ENCODE measurements around the gene ITPKB.

The ITPKB gene

DNA sequence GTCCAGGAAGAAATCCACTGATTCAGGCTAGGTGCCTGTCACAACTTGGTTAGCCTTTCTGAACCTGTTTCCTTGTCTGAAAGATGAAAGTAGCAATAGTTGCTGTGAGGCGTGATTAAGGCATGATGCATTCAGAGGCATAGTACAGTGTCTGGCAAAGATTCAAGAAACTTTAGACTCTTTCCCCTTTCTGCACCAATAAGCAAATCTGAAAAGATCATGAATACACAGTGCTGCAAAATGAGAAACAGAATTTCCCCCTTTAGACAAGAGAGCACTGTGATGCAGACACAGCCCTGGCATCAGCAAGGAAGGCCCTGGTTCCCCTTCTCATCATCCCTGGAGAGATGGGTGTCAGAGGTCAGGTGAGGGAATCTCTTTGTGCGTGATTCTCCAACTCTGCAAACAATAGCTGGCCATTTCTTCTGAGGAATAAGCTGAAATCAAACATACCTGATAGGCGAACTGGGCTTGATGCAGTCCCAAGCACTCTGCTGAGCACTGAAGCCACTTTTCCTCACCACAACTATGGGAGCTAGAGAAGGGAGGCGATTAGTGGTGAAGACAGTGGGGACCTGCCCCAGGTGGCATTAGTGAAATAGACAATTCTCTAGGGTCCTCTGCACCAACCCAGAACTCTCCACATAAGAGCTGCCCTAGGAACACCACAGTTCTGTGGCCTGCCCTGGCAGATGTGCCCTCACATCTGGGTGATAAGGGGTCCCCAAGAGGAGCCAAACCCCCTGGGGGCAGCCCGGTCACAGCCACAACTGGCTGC is 41.7 kb downstream of the ITPKB start:
- no peak overlapping the region for H3K4me3 Mint-ChIP-seq
- peaks cover 21% of the 10 kb centered on the region for H3K36me3 Mint-ChIP-seq (ENCODE audit: low read depth)
- H3K9me3 Mint-ChIP-seq = no peaks in the 10 kb centered on the region
- peaks cover 40% of the 10 kb centered on the region for H3K4me1 Mint-ChIP-seq (ENCODE audit: low read depth)
- no peak overlapping the region for H3K27ac Mint-ChIP-seq
- H3K27me3 Mint-ChIP-seq (ENCODE audit: low read depth) = no peaks in the 10 kb centered on the region

DNA sequence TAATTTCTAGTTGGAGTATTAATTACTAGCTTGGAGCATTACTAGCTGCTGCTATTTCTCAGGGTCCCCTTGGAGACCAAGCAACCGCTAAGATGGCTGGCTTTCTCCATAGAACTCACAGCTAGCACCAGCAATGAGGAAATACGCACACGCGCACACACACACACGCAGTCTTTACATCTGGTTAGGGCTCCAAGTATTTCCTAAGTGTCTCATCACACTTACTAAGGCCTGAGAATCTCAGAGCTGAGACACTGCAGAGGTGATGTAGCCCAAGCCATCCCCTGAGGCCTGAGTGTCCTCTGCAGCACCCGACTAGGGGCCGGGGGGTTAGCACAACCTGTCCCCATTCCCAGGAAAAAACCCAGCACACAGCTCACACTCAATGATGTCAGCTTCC is 42.5 kb downstream of the ITPKB start:
- Mint-ChIP-seq H3K4me3 (no peak overlapping the region), H3K27me3 (ENCODE audit: low read depth) (no peaks in the 10 kb centered on the region), H3K27ac (no peak overlapping the region), H3K9me3 (no peaks in the 10 kb centered on the region), H3K4me1 (ENCODE audit: low read depth) (peaks cover 40% of the 10 kb centered on the region), H3K36me3 (ENCODE audit: low read depth) (peaks cover 21% of the 10 kb centered on the region)

DNA sequence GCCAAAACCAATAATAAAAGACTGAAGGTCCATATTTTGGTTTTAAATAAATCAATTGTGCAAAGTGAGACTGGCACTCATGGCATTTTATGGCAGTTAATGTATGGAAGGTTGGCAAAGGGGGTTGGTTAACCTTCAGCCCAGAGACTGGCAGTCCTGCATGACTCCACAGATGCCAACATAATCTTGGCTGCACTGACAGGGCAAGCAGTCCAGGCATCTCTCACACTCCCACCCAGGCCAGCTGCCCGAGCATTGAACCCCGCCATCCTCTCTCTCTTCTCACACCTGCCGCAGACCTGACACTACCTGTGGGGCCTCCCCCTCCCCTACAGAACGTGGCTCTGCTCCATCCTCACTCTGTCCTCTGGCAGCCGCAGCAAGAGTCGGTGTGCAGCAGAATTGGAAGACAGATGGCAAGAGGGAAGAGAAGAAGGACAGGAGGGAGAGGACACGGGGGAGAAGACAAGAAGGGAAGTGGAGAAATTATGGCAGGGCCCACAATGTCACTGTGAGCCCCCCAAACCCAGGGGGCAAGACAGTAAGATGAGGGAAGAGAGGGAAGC is 43.7 kb downstream of the ITPKB start:
- peaks cover 22% of the 10 kb centered on the region for H3K36me3 Mint-ChIP-seq (ENCODE audit: low read depth)
- no peak overlapping the region for H3K4me3 Mint-ChIP-seq
- no peaks in the 10 kb centered on the region for H3K9me3 Mint-ChIP-seq
- peaks cover 44% of the 10 kb centered on the region for H3K4me1 Mint-ChIP-seq (ENCODE audit: low read depth)
- H3K27me3 Mint-ChIP-seq (ENCODE audit: low read depth) = no peaks in the 10 kb centered on the region
- H3K27ac Mint-ChIP-seq = peak overlapping the region; percentile 59

DNA sequence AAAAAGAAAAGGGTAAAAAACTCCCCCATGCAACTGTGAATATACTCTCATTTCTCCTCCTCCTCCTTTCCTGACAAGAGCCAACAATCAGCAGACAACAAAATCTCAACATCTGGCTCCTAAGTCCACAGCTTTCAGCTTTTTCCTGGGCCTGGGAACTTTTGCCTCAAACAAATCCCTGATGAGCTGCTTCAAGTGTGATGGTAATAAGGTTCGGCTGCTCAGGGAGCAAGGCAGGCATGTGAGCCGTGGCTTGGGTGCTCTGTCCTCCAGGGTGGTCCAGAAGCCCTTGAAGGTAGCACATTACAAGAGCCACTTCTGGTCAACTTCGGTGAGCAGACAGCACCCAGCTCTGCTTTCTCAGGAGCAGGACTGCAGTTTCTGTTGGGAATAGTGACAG is 46.3 kb downstream of the ITPKB start:
- Mint-ChIP-seq H3K4me1 (ENCODE audit: low read depth) (peaks cover 60% of the 10 kb centered on the region), H3K27ac (peak overlapping the region; percentile 37), H3K27me3 (ENCODE audit: low read depth) (no peaks in the 10 kb centered on the region), H3K4me3 (no peak overlapping the region), H3K36me3 (ENCODE audit: low read depth) (peaks cover 24% of the 10 kb centered on the region), H3K9me3 (no peaks in the 10 kb centered on the region)

DNA sequence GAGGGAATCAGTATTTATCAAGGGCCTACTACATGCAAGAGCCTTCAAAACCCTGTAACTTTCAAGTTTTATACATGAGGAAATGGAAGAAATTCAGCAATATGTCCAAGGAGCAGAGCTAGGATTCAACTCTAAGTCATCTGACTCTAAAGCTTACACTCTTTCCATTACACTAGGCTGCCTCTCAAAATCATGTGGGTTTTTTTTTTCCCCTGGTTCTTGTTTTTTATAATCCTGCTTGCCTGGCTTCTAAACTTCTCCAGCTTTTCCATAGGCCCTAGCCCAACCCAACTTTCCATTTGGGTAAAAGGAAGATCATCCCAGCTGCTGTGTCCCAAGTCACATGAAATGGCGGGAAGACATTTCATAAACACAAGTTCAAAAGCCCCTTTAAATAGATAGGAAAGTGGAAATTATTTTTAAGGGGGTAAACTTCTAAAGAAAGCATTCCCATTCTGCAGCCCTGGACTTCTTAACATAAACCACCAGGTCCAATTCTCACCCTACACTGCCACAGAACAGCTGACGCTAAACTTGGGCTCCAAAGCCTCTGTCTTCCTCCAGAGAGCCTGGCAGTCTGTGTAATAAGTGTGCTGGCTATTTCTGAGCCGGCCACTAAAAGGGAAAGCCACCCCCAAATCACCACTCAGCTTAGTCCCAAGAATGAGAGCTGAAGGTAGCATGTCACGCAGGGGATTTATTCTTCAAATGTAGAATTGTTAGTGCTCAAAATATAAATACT is 46.9 kb downstream of the ITPKB start:
- H3K4me3 Mint-ChIP-seq = no peak overlapping the region
- H3K27ac Mint-ChIP-seq = peak overlapping the region; percentile 57
- no peaks in the 10 kb centered on the region for H3K9me3 Mint-ChIP-seq
- peaks cover 22% of the 10 kb centered on the region for H3K36me3 Mint-ChIP-seq (ENCODE audit: low read depth)
- H3K4me1 Mint-ChIP-seq (ENCODE audit: low read depth) = peaks cover 66% of the 10 kb centered on the region
- H3K27me3 Mint-ChIP-seq (ENCODE audit: low read depth) = no peaks in the 10 kb centered on the region

DNA sequence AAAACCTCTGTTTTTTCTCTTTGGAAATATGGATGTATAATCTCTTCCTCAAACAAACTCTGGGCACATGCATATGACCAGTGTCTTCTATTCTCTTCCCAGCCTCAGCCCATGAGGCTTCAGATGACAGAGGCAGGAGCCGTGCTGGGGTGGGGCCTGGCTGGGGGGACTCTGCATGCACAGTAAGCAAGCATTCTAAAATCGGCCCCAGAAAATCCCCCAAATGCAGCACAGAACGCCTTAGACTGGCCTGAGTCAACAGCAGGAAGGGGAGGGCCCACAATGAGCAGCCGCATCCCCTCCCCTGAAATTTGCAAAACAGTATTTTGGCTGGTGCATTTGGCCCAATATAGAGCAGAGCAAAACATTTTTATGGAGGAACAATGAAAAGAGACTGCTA is 47.8 kb downstream of the ITPKB start:
- Mint-ChIP-seq H3K9me3 (no peaks in the 10 kb centered on the region), H3K27me3 (ENCODE audit: low read depth) (no peaks in the 10 kb centered on the region), H3K27ac (peak overlapping the region; percentile 93), H3K4me1 (ENCODE audit: low read depth) (peaks cover 73% of the 10 kb centered on the region), H3K4me3 (peak overlapping the region; percentile 73), H3K36me3 (ENCODE audit: low read depth) (peaks cover 22% of the 10 kb centered on the region)

DNA sequence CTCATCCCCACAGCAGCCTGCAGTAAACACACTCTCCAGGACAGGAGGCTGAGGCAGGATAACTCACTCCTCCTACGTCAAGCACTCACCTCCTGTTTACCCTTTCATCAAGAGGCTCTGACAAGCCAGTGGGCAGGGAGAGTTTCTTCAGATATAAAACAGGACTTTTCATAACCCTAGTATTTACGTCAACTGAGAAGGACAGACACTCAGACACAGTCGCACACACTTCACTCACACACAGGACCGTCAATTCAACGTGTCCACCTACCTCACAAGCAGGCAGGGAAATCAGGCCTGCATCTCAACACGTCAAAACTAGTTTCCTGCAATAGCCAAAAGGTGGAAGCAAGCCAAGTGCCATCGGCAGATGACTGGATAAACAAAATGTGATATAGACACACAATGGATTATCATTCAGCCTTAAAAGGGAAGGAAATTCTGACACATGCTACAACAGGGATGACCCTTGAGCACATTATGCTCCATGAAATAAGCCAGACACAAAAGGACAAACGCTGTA is 48.6 kb downstream of the ITPKB start:
- H3K27ac Mint-ChIP-seq = peak overlapping the region; percentile 93
- no peaks in the 10 kb centered on the region for H3K27me3 Mint-ChIP-seq (ENCODE audit: low read depth)
- H3K4me3 Mint-ChIP-seq = peak overlapping the region; percentile 73
- H3K9me3 Mint-ChIP-seq = no peaks in the 10 kb centered on the region
- H3K36me3 Mint-ChIP-seq (ENCODE audit: low read depth) = peaks cover 24% of the 10 kb centered on the region
- peaks cover 74% of the 10 kb centered on the region for H3K4me1 Mint-ChIP-seq (ENCODE audit: low read depth)

DNA sequence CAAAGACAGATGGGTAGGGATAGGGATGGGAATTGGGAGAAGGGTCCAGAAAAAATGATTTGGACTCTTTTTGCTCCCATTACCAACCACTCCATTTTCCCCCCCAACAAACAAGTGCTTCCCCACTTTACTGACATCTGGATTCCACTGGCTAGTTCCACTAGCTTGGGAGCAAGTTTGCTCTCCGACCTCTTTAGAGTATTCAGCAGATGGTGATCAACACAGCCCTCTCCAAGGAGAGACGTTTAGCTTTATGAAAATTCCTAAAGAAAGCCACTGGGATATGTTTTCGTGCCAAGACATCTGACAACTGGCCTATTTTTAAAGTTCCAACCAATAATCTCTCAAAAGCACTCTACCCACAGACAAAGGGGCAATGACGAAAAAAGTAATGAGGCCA is 50.3 kb downstream of the ITPKB start:
- Mint-ChIP-seq H3K9me3 (no peaks in the 10 kb centered on the region), H3K27me3 (ENCODE audit: low read depth) (no peaks in the 10 kb centered on the region), H3K36me3 (ENCODE audit: low read depth) (peaks cover 29% of the 10 kb centered on the region), H3K4me1 (ENCODE audit: low read depth) (peaks cover 78% of the 10 kb centered on the region), H3K4me3 (no peak overlapping the region), H3K27ac (no peak overlapping the region)

DNA sequence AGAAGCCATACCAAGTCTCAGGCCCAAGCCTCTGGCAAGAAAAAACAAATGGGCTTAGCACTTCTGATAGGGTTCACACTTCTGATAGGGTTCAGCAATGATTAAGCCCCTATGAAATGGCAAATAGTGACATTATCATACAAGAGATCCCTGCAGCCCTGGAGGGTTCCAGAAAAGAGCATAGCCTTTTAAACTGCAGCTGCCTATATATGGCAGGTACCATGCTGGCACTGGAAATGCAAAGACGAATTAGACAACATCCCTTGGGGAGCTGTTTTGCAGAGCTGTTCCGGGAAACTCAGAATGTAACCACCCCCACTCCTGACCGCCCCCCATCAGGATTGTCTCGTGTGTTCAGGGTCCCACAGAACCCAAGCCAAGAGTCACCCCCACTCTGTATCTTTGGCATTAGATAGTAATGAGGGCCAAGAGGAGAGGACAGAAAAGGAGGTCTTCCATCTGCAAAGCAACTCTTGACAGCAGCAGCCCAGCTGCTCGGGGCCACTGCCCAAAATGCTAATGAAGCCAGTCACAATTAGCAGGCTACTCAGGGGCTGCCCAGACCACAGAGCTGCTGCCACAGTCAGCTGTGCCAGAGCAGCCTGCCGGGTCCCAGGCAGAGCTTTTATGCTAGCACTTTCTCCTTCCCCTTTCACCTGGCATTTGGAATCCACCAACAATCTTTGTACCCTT is 50.9 kb downstream of the ITPKB start:
- no peaks in the 10 kb centered on the region for H3K9me3 Mint-ChIP-seq
- peaks cover 30% of the 10 kb centered on the region for H3K36me3 Mint-ChIP-seq (ENCODE audit: low read depth)
- H3K27me3 Mint-ChIP-seq (ENCODE audit: low read depth) = no peaks in the 10 kb centered on the region
- H3K4me3 Mint-ChIP-seq = no peak overlapping the region
- H3K4me1 Mint-ChIP-seq (ENCODE audit: low read depth) = peaks cover 78% of the 10 kb centered on the region
- no peak overlapping the region for H3K27ac Mint-ChIP-seq

DNA sequence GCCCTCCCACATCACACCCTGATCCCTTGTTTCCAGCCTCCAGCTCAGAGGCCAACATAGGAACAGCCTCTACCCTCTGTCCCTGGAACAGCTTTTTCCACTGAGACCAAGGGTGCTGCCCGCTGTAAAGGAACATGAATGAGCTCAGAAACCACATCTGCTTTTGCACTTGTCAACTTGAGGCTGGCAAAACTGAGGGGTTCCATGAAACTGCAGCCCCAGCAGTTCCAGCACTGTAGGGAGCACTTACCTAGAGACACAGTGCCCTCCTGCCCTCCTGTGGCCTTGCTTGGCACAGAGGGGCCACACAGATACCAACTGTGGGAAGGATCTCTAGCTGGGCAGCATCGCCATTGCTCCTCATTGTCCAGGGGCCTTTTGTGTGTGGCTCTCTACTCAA is 51.7 kb downstream of the ITPKB start:
- Mint-ChIP-seq H3K27ac (no peak overlapping the region), H3K4me3 (no peak overlapping the region), H3K36me3 (ENCODE audit: low read depth) (peaks cover 25% of the 10 kb centered on the region), H3K27me3 (ENCODE audit: low read depth) (no peaks in the 10 kb centered on the region), H3K9me3 (no peaks in the 10 kb centered on the region), H3K4me1 (ENCODE audit: low read depth) (peaks cover 79% of the 10 kb centered on the region)

DNA sequence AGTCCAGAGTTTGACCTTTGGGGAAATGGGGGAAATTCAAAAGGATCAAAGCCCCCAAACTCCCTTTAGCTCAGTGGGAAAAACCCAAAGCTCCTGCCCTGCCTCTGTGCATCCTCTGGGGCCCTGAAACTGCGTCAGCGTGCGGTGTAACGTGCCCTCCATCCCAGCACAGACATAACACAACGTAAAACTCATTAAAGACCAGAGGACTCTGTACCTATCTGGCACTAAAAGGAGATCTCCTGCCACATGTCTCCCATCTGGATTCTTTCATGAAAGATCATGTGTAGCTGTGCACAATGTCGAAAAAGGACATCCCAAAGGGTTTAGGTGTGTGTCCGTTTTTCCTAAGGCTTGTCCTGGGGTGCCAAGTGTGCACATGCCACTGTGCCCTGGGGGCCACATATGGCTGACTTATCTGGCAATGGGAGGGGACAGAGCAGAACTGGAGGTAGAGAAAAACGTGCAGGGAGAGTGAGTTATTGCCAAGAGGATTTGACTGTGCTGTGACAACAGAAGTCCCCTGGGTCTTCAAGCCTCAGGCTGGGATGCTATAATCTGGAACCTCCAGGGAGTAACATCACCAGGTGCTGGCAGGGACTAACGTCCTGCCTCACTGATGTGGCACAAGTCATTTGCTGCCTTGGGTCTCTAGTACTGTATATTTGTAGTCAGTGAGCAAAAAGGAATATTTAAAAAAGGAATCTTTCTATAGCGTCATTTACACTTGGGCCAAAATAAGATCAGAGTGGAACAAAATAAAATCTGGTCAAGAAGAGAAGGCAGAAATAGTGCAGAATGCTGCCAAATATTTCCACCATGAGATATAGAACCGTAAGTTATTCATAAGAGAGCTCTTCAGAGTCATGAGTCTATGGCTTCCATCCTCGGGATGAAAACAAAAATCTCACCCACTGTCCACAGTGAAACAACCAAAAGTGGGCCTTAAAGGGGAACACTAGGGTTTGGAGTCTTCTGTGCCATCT is 52.3 kb downstream of the ITPKB start:
- peak overlapping the region; percentile 2 for H3K4me3 Mint-ChIP-seq
- H3K36me3 Mint-ChIP-seq (ENCODE audit: low read depth) = peaks cover 25% of the 10 kb centered on the region
- no peaks in the 10 kb centered on the region for H3K9me3 Mint-ChIP-seq
- H3K27ac Mint-ChIP-seq = peak overlapping the region; percentile 42
- no peaks in the 10 kb centered on the region for H3K27me3 Mint-ChIP-seq (ENCODE audit: low read depth)
- peaks cover 77% of the 10 kb centered on the region for H3K4me1 Mint-ChIP-seq (ENCODE audit: low read depth)

DNA sequence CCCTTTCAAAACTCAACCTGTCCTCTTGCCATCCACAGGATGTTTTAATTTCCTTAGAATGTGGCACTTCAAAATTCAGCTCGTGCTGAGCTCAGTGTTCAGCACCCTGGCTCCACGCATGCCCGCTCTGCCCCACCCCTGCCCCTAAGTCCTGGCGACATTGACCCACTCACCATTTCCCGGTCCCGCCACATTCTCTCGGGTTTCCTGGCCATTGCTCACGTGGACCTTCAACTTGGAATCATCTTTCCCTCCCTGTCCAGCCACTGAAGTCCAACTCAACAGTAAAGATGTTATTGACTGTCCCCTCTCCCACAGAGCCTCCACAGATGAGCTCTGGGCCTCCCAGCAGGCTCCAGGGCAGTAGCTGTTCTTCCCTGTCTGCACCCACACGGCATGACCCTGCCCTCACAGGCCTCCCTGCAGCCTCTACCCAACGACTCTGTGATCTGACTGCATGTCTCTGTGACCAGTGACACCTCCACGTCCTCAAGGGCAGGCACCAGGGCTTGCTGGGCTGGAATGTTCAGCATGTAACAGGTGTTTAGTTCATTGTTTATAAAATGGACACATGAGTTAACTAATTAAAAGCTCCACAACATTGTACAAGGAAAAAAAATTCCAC is 53.8 kb downstream of the ITPKB start:
- Mint-ChIP-seq H3K27me3 (ENCODE audit: low read depth) (no peaks in the 10 kb centered on the region), H3K36me3 (ENCODE audit: low read depth) (peaks cover 19% of the 10 kb centered on the region), H3K27ac (peak overlapping the region; percentile 18), H3K4me1 (ENCODE audit: low read depth) (peaks cover 72% of the 10 kb centered on the region), H3K4me3 (no peak overlapping the region), H3K9me3 (no peaks in the 10 kb centered on the region)

DNA sequence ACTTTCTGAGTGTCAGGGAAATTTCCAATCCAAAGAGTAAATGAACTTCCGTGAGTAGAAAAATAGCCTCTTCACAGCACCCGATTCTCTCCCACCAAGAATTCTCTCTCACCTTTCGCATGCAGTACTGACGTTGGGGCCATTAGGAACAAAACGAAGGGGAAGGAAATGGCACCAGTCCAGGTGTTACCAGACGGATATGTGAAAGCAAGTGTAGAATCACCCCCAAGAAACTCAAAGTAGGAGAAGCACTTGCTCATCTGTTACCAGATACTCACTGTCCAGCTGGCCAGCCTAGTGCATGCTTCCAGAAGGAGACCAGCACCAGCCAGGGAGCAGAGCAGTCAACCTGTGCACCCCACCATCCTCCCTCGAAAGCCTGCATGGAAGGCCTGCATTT is 55.1 kb downstream of the ITPKB start:
- Mint-ChIP-seq H3K4me3 (no peak overlapping the region), H3K9me3 (no peaks in the 10 kb centered on the region), H3K36me3 (ENCODE audit: low read depth) (peaks cover 14% of the 10 kb centered on the region), H3K27me3 (ENCODE audit: low read depth) (no peaks in the 10 kb centered on the region), H3K27ac (no peak overlapping the region), H3K4me1 (ENCODE audit: low read depth) (peaks cover 76% of the 10 kb centered on the region)

Measured in T-helper 1 cell treated with Interleukin-12 subunit alpha and Interleukin-12 subunit beta and Interleukin-4 antibody, amounts not matched to agents 30 μg/mL and 1 μg/mL, for 36 hours (primary cell).